Mesenchymal stem cell (in vitro differentiated cells and primary cell): ENCODE measurements around the gene RBFOX1.

ENCODE experiments used
- DNase-seq: peaks from one replicate; pipeline ENCODE4 v3.0.0-alpha.2; 2013
- H2AFZ ChIP-seq: one replicate; pipeline ENCODE4 v1.6.1; 2013; ENCODE audit warnings: low read depth, mild to moderate bottlenecking, control low read depth, inconsistent platforms, low read length, moderate library complexity
- H2AK5ac ChIP-seq: 2 replicates; pipeline ENCODE4 v1.6.1; 2013; ENCODE audit warnings: low read length, moderate library complexity, mild to moderate bottlenecking, inconsistent platforms; ENCODE audit not compliant: severe bottlenecking
- H2BK120ac ChIP-seq: one replicate; pipeline ENCODE4 v1.6.1; 2013; ENCODE audit warnings: low read depth, mild to moderate bottlenecking, inconsistent platforms, low read length, moderate library complexity
- H2BK12ac ChIP-seq, 2 experiments: one replicate each; pipeline ENCODE4 v1.6.1; 2013; ENCODE audit warnings: inconsistent platforms in 2 of 2, low read length in 2 of 2, mild to moderate bottlenecking in 2 of 2, moderate library complexity in 2 of 2, control low read depth in 1 of 2
- H2BK15ac ChIP-seq: one replicate; pipeline ENCODE4 v1.6.1; 2013; ENCODE audit warnings: mild to moderate bottlenecking, low read depth, inconsistent platforms; ENCODE audit not compliant: poor library complexity, severe bottlenecking
- H2BK5ac ChIP-seq: 2 replicates; pipeline ENCODE4 v1.6.1; 2013; ENCODE audit warnings: low read depth, mild to moderate bottlenecking, low read length, control low read depth, inconsistent platforms; ENCODE audit not compliant: poor library complexity, severe bottlenecking
- H3K14ac ChIP-seq, 2 experiments: one replicate each; pipeline ENCODE4 v1.6.1; 2013; ENCODE audit warnings: inconsistent platforms in 2 of 2, low read length in 2 of 2, control low read depth in 1 of 2, mild to moderate bottlenecking in 1 of 2, moderate library complexity in 1 of 2
- H3K18ac ChIP-seq, 2 experiments: one replicate each; pipeline ENCODE4 v1.6.1; 2013; ENCODE audit warnings: inconsistent platforms in 2 of 2, low read length in 2 of 2, control low read depth in 1 of 2, low read depth in 1 of 2, mild to moderate bottlenecking in 1 of 2
- H3K23ac ChIP-seq, 2 experiments: one replicate each; pipeline ENCODE4 v1.6.1; 2013; ENCODE audit warnings: inconsistent platforms in 2 of 2, low read length in 2 of 2, mild to moderate bottlenecking in 2 of 2, moderate library complexity in 2 of 2, control low read depth in 1 of 2
- H3K27ac ChIP-seq: 2 replicates; pipeline ENCODE4 v1.5.1; 2013; ENCODE audit warnings: mild to moderate bottlenecking, moderate library complexity, low read length, control low read depth, inconsistent platforms; ENCODE audit not compliant: poor library complexity, severe bottlenecking
- H3K27me3 ChIP-seq, 2 experiments: 2 replicates each; pipeline versions ENCODE4 v1.6.1 to v1.7.0; 2013; ENCODE audit warnings: low read length in 2 of 2, mild to moderate bottlenecking in 2 of 2, moderate library complexity in 2 of 2, control low read depth in 1 of 2, inconsistent platforms in 1 of 2; ENCODE audit not compliant: control insufficient read depth in 1 of 2, insufficient read depth in 1 of 2
- H3K36me3 ChIP-seq, 2 experiments: 2 replicates each; pipeline versions ENCODE4 v1.6.1 to v1.7.0; 2013; ENCODE audit warnings: low read length in 2 of 2, control low read depth in 1 of 2, inconsistent platforms in 1 of 2, low read depth in 1 of 2, mild to moderate bottlenecking in 1 of 2; ENCODE audit not compliant: insufficient read depth in 2 of 2, control insufficient read depth in 1 of 2
- H3K4ac ChIP-seq, 2 experiments: one replicate each; pipeline ENCODE4 v1.6.1; 2013; ENCODE audit warnings: inconsistent platforms in 2 of 2, low read length in 2 of 2, mild to moderate bottlenecking in 2 of 2, moderate library complexity in 2 of 2, control low read depth in 1 of 2, low read depth in 1 of 2
- H3K4me1 ChIP-seq: 2 replicates; pipeline ENCODE4 v1.6.1; 2013; ENCODE audit warnings: low read depth, low read length, control low read depth; ENCODE audit not compliant: control insufficient read depth, insufficient read depth
- H3K4me2 ChIP-seq: 2 replicates; pipeline ENCODE4 v1.6.1; 2013; ENCODE audit warnings: low read length, mild to moderate bottlenecking, inconsistent platforms; ENCODE audit not compliant: poor library complexity, severe bottlenecking
- H3K4me3 ChIP-seq, 2 experiments: 2 replicates each; pipeline versions ENCODE4 v1.5.1 to v1.7.0; 2013; ENCODE audit warnings: low read length in 2 of 2, mild to moderate bottlenecking in 2 of 2, control low read depth in 1 of 2, low read depth in 1 of 2; ENCODE audit not compliant: insufficient read depth in 1 of 2
- H3K79me1 ChIP-seq: replicated peaks from 2 replicates; pipeline ENCODE4 v1.6.1; 2013; ENCODE audit warnings: mild to moderate bottlenecking, control low read depth, low read length, inconsistent platforms; ENCODE audit not compliant: poor library complexity, severe bottlenecking
- H3K9ac ChIP-seq: 2 replicates; pipeline ENCODE4 v1.7.0; 2013; ENCODE audit warnings: mild to moderate bottlenecking, low read length, moderate library complexity
- H3K9me3 ChIP-seq: 2 replicates; pipeline ENCODE4 v1.7.0; 2013; ENCODE audit warnings: mild to moderate bottlenecking, low read length; ENCODE audit not compliant: control insufficient read depth
- H4K8ac ChIP-seq: one replicate; pipeline ENCODE4 v1.6.1; 2013; ENCODE audit warnings: inconsistent platforms, mild to moderate bottlenecking, low read length, moderate library complexity
- H4K91ac ChIP-seq: one replicate; pipeline ENCODE4 v1.6.1; 2013; ENCODE audit warnings: mild to moderate bottlenecking, low read length, inconsistent platforms
- WGBS: methylation state at CpG from one replicate; pipeline ENCODE4 v1.1.7; 2013; ENCODE audit warnings: mixed read lengths; 5-methylcytosine and 5-hydroxymethylcytosine counted together

The RBFOX1 gene

DNA sequence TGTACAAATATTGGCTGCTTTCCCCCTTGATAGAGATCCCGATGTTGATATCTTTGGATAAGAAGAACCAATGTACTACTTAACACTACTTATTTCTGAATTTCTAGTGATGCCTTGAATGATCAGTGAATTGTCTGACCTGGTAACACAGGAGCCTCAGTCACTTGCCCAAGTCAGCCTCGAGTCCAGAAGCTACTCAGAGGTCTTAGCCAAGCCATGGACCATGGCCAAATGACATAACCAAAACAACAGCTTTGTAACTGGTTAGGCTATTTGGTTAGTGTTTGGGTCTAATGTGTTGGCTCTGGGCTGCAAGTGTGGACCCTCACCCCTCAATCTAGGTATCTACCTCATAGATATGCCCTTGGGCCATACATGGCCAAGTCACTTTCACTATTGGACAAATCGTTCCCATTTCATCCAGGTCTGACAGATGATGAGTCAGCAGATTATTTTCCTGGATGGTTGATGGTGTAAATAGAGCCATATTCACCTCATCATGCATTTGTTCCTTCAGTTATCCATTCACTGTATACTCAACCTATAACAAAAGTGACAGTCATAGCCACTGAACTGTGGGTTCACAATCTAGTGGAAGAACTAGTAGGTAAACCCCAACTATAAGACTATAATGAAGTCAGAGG, 3.5 kb downstream of the RBFOX1 start:
- H2BK120ac ChIP-seq: no peak overlapping the region
- no peak overlapping the region for H3K27ac ChIP-seq
- H2AK5ac ChIP-seq: no peak overlapping the region
- no peaks in the 10 kb centered on the region for H3K79me1 ChIP-seq
- no peak overlapping the region for H3K4ac ChIP-seq
- H2BK12ac ChIP-seq: no peak overlapping the region
- H3K18ac ChIP-seq: no peak overlapping the region
- H3K27me3 ChIP-seq: no peaks in the 10 kb centered on the region
- H3K4me1 ChIP-seq: no peaks in the 10 kb centered on the region
- H4K91ac ChIP-seq: no peak overlapping the region
- H3K4me3 ChIP-seq: no peak overlapping the region
- WGBS: 40% methylated on average over 1 of the region's 3 CpGs
- H3K14ac ChIP-seq: no peak overlapping the region
- no peak overlapping the region for H2BK5ac ChIP-seq
- no peak overlapping the region for H2AFZ ChIP-seq
- no peak overlapping the region for H3K23ac ChIP-seq
- no peak overlapping the region for H3K4me2 ChIP-seq
- H4K8ac ChIP-seq: no peak overlapping the region
- H3K36me3 ChIP-seq: no peaks in the 10 kb centered on the region
- DNase-seq: no peak
- H2BK15ac ChIP-seq: no peak overlapping the region
- H3K9ac ChIP-seq: no peak overlapping the region
- H3K9me3 ChIP-seq: no peaks in the 10 kb centered on the region

GRCh38 chr16:7336742-7337141, 4.1 kb downstream of the RBFOX1 start:
- no peak overlapping the region for H4K91ac ChIP-seq
- no peak overlapping the region for H3K4ac ChIP-seq
- no peaks in the 10 kb centered on the region for H3K79me1 ChIP-seq
- H3K23ac ChIP-seq: no peak overlapping the region
- no peaks in the 10 kb centered on the region for H3K4me1 ChIP-seq
- no peak overlapping the region for H2BK120ac ChIP-seq
- H2BK12ac ChIP-seq: no peak overlapping the region
- 11% methylated on average over 1 of the region's 1 CpG for WGBS
- no peak overlapping the region for H3K27ac ChIP-seq
- no peak overlapping the region for H4K8ac ChIP-seq
- H3K18ac ChIP-seq: no peak overlapping the region
- H3K9ac ChIP-seq: no peak overlapping the region
- H3K27me3 ChIP-seq: no peaks in the 10 kb centered on the region
- H3K36me3 ChIP-seq: no peaks in the 10 kb centered on the region
- H3K14ac ChIP-seq: no peak overlapping the region
- DNase-seq: no peak
- H3K4me2 ChIP-seq: no peak overlapping the region
- H2AFZ ChIP-seq: no peak overlapping the region
- no peak overlapping the region for H2AK5ac ChIP-seq
- no peak overlapping the region for H2BK15ac ChIP-seq
- H3K4me3 ChIP-seq: no peak overlapping the region
- H2BK5ac ChIP-seq: no peak overlapping the region
- H3K9me3 ChIP-seq: no peaks in the 10 kb centered on the region

DNA sequence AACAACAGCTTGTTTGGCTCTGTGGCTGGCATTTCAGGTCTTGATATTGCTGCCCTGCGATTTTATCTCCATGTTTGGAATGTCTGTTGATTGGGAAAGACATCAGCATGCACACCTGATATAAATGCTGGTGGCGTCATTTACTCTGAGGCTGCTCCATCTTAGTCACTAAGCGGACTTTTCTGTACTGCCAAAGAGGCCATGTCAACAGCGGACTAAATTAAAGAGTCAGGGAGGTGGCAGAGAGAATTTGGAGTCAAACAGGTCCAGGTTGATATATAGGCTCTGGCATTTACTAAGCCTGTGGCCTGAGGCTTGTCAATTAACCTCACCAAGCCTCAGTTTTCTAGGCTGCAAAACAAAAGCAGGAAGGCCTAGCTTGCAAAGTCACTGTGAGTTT, 6.2 kb downstream of the RBFOX1 start:
- Histone ChIP-seq H3K79me1 (no peaks in the 10 kb centered on the region), H3K14ac (no peak overlapping the region), H2BK5ac (no peak overlapping the region), H2AFZ (no peak overlapping the region), H2BK12ac (no peak overlapping the region), H3K27ac (no peak overlapping the region), H3K9ac (no peak overlapping the region), H3K9me3 (no peaks in the 10 kb centered on the region), H3K4ac (no peak overlapping the region), H3K18ac (no peak overlapping the region), H4K8ac (no peak overlapping the region), H3K4me1 (no peaks in the 10 kb centered on the region), H2BK120ac (no peak overlapping the region), H4K91ac (no peak overlapping the region), H2AK5ac (no peak overlapping the region), H2BK15ac (no peak overlapping the region), H3K4me3 (no peak overlapping the region), H3K4me2 (no peak overlapping the region), H3K36me3 (no peaks in the 10 kb centered on the region), H3K27me3 (no peaks in the 10 kb centered on the region), H3K23ac (no peak overlapping the region)
- no peak for DNase-seq
- WGBS: 76% methylated on average over 4 of the region's 4 CpGs

- H4K8ac ChIP-seq: no peak overlapping the region
- no peak overlapping the region for H2BK120ac ChIP-seq
- H3K18ac ChIP-seq: no peak overlapping the region
- DNase-seq: no peak
- H3K9me3 ChIP-seq: no peaks in the 10 kb centered on the region
- H3K4ac ChIP-seq: no peak overlapping the region
- no peak overlapping the region for H3K23ac ChIP-seq
- H3K4me2 ChIP-seq: no peak overlapping the region
- H3K27me3 ChIP-seq: no peaks in the 10 kb centered on the region
- WGBS: 100% methylated on average over 1 of the region's 1 CpG
- H2BK5ac ChIP-seq: no peak overlapping the region
- H3K4me1 ChIP-seq: no peaks in the 10 kb centered on the region
- no peak overlapping the region for H4K91ac ChIP-seq
- no peak overlapping the region for H3K4me3 ChIP-seq
- no peak overlapping the region for H2AFZ ChIP-seq
- no peak overlapping the region for H2AK5ac ChIP-seq
- no peak overlapping the region for H3K14ac ChIP-seq
- H3K36me3 ChIP-seq: no peaks in the 10 kb centered on the region
- H3K79me1 ChIP-seq: no peaks in the 10 kb centered on the region
- H2BK15ac ChIP-seq: no peak overlapping the region
- H3K27ac ChIP-seq: no peak overlapping the region
- no peak overlapping the region for H3K9ac ChIP-seq
- no peak overlapping the region for H2BK12ac ChIP-seq
These were observed 7.1 kb downstream of the RBFOX1 start for GRCh38 chr16:7339700-7340099.
